NCI-H2196 treated with DMSO at 0.1 percent for 48 hours (cell line): ENCODE data around the gene ABHD16A.

ENCODE experiments used
- DNase-seq: peaks from one replicate; lab custom pipeline; 2025; ENCODE audit not compliant: unreplicated experiment; lab: John Stamatoyannopoulos, UW

The ABHD16A gene

DNA sequence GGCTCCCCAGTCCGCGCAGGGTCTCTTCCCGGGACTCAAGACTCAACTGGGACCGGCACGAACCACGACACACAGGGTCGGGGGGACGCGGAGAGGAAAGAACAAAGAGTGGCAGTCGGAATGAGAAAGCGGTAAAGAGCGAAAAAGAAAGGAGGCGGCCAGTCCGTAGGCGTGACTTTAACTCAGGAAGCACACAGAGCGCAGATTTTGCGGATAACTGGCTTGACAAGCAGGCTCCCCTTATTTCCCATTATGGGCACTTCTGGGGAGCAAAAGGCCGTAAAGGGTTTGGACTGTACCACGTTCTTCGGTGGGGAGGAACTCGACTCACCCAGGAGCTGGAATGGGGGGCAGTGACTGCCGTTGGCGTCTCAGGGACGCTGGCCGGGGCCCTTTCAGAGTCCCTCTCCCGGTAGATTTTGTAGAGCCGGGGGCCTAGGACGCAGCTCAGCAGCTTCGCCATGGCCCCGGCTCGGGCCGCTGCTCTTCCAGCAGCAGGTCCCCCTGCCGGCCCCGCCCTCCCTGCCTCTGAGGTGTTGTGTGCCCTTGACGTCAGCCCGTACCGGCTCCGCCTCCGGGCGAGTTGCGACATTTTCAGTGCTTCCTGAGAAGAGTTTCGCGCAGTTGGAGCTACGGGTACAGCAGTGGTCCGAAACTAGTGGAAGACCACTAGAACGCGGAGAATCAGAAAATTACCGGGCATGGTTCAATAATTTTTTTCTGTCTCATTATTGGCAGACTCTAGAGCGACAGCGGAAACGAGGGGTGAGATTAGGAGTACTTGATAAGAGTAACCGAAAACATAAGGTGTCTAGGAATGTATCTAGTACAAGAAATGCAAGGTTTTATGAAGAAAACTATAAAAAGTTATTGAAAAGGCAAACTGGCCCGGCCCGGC is at the start of gene ABHD16A:
TSS of gene ABHD16A (minus strand) at position 506 of the 898 bp plus-strand sequence. CDS start at position 463, 43 bp downstream.
- DNase-seq: peak; percentile 88

DNA sequence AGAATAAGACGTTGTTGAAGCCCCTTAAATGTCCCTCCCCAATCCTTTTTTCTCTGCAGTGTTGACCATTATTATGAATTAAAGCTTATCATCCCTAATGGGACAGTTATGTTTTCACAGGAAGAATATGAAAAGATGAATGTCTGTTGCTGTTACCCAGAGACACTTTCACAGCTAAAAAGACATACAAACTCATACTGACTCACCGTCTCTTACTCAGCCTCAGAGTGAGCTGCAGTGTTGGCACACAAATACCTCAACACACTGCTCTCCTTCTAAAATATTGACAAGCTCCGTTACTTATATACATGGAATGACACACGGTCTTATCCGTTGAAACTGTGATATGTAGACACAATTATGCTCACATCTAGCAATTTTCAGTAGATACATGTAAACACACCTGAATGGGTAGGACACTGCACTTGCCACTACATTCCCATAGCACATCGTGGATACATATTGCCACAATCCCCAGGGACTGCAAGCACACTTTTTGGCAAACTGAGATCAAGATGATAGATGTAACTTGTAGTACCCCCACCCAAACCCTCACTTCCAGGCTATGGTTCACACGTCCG is 49.7 kb upstream of the ABHD16A start:
- DNase-seq: no peak

DNA sequence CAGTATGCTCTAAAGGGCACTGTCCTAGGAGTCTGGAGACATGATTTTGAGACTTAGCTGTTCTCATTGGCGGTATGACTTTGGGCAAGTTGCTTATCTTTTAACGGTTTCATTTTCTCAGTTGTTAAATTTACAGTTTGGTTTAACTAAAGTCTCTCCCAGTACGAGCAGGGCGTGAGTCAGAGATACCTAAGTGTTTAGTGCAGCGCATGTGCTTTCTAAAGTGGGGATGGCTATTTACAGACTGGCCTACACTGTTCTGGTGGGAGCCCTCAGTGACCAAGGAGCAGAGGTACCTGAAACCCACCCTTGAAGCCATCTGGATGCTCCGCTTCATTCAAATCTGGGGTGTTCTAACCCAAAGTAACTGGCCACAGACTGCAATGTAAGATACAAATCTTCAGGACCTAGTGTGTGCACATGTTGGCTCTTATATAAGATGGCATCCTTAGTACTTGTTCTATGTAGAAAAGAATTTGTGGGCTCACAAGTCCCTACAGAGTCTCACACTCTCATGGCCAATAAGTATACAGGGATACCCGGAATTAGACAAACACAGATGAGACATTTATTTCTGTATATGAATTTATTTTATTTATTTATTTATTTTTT is 47.4 kb upstream of the ABHD16A start:
- no peak for DNase-seq

DNA sequence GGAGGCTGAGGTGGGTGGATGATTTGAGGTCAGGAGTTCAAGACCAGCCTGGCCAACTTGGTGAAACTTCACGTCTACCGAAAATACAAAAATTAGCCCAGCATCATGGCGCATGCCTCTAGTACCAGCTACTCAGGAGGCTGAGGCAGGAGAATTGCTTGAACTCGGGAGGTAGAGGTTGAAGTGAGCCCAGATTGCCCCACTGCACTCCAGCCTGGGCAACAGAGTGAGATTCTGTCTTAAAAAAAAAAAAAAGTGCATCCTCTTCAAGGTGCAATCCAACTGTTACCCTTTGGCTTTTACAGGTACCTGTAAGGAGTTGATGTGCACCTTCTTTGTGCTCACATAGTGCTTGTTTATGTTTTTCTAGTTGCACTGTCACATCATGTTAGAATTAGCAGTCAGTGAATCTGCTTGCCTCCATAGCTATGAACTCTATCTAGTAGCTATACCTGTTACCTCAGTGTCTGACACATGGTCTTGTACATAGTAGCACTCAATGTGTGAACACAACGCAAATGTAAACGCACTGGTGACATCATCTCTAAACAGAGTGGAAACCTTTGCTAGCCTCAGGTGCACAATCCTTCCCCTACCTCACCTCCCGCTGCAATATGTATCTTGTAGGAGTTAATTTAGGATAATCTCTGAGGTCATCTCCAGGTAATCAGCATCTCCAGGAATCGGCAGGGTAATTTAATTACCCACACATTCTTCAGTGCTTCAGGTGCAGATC is 46.3 kb upstream of the ABHD16A start:
- no peak for DNase-seq

DNA sequence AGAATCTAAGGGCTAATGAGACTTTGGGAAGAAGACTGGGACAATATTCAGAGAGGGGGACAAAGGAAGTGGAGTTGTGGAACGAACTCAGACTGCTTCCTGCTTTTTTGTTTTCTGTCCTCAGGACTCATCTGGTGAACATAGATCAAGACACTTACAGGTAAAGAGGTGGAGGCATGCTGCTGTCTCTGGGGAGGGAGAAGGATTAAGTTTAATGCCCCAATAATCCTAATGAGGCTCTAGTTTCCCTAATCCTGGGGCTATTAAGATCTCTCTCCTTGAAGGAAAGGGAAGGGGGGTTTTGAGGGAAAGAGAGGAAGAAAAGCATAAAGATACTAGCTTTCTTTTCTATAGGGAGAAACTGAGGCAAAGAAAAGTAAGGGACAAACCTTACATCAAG is 41.3 kb upstream of the ABHD16A start:
- no peak for DNase-seq

DNA sequence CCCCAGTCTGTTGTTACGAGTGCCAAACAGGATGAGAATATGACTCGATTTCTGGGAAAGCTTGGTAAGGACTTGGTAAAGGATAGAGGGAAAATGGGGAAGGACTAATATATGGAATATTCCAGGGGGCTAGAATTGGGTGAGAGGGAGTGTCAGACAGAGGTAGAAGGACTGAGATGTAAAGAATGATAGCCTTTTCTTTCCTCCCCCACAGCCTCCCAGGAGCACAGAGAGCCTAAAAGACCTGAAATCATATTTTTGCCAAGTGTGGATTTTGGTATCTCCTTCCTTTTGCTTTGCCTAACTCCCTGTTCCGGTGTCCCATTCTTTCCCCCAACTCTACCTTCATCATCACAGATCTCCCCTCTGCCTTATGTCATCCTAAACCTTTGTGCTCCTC is 39.8 kb upstream of the ABHD16A start:
- DNase-seq: no peak

DNA sequence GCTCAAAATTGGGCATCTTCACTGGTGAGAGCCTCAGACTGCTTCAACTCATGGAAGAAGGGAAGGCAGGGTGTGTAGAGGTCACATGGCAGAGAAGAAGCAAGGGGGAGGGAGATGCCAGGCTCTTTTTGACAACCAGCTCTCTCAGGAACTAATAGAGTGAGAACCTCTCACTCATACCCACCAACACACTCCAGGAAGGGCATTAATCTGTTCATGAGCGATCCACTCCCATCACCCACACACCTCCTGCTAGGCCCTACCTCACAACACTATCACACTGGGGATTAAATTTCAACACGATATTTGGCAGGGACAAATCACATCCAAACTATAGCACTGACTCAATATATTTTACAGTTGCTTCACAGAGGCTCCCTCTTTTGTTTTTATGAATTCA is 38.7 kb upstream of the ABHD16A start:
- DNase-seq: no peak

DNA sequence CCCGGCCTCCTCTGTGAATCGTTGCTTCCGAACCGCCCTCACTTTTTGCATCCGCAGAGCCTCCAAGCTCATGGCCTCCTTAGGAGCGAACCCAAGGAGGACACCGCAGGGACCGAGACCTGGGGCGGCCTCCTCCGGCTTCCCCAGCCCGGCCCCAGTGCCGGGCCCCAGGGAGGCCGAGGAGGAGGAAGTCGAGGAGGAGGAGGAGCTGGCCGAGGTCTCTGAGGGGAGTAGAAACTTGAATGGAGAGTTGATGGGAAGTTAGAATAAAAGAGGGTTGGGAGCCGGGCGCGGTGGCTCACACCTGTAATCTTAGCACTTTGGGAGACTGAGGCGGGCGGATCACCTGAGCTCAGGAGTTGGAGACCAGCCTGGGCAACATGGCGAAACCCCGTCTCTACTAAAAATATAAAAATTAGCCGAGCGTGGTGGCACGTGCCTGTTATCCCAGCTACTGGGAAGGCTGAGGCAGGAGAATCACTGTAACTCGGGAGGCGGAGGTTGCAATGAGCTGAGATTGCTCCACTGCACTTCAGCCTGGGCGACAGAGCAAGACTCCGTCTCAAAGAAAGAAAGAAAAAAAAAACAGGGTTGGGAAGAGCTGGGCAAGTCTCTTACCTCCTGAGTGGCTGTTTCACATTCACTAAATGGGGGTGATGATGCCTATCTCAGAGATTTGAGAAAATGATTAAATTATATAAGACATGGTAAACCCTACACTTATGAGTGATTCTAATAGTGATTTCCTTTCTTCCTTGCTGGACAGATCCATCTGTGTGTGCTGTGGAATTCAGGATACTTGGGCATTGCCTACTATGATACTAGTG is 37.5 kb upstream of the ABHD16A start:
- DNase-seq: no peak

DNA sequence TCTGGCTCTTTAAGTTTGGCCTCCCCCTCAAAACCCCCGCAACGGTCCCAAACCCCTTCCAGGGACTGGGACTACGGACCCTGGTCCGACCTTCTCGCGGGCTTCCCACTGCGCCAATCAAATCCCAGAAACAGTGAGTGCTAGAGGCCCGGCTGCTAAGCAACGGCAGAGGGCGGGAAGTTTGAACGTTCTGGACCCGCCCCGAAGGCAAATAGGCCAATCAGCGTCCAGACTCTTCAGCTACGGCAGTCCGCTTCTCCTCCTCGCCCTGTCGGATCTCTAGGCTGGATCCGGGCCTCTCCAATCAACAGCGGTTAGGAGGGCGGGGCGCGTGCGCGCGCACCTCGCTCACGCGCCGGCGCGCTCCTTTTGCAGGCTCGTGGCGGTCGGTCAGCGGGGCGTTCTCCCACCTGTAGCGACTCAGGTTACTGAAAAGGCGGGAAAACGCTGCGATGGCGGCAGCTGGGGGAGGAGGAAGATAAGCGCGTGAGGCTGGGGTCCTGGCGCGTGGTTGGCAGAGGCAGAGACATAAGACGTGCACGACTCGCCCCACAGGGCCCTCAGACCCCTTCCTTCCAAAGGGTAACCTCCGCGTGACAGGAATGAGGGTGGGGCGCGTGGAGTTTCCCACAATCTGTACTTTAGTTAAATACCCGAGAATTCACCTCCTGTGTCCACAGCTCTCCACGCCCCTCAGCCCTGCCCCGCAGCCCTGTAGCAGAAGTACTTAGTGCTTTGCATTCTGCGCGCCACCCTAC is 36.7 kb upstream of the ABHD16A start, which contains the start of gene MSH5:
TSS of gene MSH5 (plus strand) at position 367 of the 758 bp plus-strand sequence. CDS start 462 bp downstream, outside the sequence.
- DNase-seq: peak; percentile 99

DNA sequence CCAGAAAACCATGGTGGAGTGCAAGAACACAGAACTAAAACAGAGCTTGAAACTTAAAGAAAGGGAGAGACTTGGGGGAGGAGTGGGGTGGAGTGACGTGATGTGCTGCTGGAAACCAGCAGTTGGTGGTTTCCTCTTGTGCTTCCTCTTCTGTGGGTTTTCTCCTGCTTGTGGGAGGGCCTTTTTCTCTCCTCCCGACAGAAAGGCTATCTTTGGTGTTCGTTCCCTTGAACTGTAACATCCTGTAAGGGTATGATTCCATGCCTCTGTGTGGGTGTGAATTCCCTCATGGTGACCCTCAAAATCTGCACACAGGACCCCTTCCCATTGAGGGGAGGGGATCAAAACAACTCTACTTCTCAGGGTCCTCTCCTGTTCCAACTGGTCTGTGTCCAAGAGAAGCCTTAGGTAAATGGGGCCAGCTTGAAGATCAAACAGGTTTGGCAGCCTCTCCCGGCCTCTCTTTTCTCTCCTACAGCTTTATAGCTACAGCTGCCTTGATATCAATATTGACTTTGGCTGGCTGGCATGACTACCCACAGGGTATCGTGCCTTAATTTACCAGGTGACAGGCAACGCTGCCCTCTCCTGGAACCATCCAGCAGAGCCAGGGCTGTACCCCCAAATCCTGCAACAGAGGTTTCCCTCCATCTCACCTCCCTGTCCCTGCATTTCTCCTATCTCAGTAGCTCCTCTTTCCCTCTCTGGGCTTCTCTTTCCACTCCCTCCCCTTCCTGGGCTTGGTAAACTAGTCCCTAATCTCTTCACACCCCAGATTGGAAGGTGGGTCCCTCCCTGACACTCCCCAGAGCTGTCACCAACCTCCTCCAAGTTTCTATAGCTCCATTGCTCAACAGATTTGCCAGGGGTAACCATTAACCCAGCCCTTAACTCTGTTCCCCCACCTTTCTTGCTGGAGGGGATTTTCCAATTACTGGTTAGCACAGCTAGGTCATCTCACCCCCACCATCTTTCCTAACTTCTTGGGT is 35.2 kb upstream of the ABHD16A start:
- DNase-seq: peak; percentile 80

DNA sequence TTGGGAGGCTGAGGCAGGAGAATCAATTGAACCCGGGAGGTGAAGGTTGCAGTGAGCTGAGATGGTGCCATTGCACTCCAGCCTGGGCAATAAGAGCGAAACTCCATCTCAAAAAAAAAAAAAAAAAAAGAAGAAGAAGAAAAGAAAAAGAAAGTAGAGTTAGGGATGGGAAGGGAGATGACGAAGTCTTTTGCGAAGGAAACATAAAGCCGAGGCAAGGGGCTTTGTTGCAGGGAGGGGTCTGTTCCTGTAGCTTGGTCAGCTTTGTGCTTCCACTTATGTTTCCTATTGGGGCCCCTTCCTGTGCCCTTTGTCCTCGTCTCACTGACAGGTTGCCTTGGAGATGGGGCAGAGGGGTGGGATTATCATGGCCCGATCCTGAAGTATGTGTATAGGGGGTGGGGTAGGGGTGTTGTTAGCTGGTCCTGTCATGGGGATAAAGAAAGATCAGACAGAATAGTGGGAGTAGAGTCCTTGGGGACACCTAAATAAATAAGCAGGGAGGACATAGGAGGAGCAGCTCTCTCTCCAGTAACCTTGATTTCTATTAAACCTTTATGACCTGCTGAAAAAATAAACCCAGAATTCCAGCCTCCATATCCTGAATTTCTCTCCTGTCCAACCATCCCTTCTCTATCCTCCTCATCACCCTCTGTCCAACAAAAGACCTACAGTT is 34.3 kb upstream of the ABHD16A start:
- DNase-seq: no peak

DNA sequence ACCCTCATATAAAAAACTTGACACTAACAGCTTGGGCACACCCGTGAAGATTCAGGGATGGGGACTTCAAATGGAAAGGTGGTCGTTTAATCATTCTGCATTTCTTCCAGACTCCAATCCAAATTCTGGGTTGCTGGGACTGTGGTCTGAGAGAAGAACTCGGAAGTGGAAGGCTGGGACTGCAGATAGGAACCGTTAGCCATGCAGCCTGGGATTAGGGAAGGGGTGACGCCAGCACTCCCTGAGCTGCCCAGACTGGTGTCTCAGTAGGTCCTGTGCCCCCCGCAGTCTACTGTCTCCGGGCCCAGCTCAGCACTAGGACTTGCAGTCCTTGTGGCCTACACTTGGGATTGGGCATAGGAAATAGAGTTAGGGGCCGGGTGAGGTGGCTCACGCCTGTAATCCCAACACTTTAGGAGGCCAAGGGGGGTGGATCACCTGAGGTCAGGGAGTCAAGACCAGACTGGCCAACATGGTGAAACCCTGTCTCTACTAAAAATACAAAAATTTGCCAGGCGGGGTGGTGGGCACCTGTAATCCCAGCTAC is 33.7 kb upstream of the ABHD16A start:
- no peak for DNase-seq

DNA sequence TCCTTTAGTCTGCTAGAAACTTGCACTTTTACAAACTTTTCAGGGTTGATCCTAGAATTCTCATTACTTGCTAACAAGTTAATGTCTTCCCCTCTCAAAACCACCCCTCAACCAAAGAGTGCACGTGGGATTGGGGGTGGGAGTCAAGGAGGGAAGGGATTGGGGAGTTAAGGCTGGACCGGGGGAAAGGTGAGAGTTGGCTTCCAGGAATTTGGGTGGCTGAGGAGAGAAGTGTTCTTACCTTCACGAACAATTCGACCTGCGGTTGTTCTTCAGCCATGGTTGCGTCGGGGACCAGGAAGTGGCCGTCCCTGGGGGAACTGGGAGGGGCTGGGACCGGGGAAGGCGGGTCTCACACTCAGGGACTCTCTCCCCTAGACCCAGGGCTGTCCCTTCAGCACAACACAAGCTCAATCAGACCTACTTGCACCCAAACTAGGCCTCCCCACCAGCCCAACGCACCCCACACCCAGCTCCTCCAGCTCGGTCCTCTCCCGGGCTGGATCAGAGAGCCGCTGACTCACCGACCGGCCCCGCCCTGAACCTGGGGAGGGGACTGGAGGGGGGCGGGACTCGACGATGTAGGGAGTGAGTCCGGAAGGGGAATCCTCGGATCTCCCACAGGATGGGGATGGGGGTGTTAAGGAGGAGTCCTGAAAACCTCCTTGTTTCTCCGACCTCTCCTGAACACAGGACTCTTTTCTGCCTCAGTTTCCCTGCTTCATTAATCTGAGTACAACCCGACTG is 33.1 kb upstream of the ABHD16A start, which contains the start of gene CLIC1:
TSS of gene CLIC1 (minus strand) at position 510 of the 747 bp plus-strand sequence. CDS start at position 280, 230 bp downstream.
- peak; percentile 59 for DNase-seq

DNA sequence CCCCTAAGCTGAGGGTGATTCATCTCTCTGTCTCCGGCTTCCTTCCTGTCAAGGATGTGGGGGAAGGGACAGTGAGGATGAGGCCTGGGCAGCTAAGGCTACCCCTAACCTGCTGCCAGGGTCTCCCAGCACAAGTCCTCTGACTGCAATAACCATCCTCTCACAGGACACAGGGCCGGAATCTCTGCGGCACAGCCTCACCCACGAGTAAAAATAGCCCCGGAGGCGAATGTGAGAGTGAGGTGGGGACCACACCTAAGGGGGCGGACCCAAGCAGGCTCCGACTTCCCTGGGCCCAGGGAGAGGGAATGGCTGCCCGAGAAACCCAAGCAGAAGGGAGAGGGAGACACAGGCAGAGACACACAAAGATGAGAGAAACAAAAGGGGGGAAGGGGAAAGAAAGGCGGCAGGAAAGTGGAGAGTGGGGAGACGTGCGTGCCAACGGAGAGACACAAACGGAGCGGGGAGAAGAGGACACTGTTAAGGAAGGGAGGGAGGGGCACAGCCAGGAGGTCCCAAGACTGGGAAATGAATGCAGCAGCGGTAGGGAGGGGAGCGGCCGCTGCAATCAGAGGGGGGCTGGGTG is 31.8 kb upstream of the ABHD16A start:
- DNase-seq: no peak

DNA sequence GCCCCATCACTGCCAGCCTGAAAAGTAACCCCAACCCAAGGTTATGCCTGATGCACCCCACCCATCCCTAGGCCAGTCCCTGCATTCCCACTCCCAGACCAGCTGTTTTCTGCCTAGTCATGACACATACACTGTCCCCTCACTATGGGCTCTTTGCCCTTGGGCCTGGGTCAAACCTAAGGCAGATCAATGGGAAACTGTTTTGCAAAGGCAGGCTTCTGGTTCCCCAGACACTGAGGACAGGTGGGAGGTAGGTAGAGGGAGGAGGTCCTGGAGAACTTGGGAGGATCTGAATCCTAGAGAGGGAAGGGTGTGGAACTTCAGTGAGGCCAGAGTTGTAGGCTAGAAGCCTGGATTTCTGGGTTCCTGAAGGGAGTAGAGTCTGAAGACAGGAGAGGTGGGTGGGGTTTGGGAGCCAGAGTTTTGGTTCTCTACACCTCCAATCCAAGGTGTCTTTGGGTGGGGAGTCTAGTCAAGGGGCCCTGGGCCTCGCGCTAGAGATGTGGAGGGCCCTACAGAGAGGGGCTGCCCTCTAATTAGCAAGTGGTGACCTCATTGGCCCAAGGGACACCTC is 31.2 kb upstream of the ABHD16A start:
- no peak for DNase-seq

DNA sequence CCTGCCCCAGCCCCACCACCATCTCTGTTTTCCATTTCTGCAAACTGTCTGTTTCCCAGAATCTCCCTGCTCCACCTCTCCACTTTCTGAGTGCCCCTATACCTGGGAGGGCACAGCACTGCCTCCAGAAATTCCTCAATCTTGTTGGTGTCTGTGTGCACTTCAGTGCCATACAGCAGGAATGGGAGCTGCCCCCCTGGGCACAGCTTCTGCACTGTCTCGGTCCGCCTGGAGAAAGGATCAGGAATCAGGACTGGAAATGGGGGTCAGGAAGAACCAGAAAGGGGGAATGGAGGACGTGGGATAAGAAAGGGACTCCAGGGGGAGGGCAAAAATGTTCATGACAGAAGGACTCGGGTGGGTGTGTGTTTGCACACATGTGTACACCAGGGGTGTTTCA is 30.6 kb upstream of the ABHD16A start:
- no peak for DNase-seq
